ENCODE results near the gene LAYN. TPM values are rescaled to one million over a fixed set of nuclear protein-coding genes. Genes with fewer than 3 reads are reported as not detected.
A peak's percentile ranks its signal among the peaks of the same experiment; 100 is the strongest.

LAYN gene
- 1 to 10 TPM in 1 of 3 donors, under 1 TPM in 1, not detected in 1; 0.94 to 1.8 TPM for total RNA-seq
- total RNA-seq (2013), result 0.43 TPM

DNA sequence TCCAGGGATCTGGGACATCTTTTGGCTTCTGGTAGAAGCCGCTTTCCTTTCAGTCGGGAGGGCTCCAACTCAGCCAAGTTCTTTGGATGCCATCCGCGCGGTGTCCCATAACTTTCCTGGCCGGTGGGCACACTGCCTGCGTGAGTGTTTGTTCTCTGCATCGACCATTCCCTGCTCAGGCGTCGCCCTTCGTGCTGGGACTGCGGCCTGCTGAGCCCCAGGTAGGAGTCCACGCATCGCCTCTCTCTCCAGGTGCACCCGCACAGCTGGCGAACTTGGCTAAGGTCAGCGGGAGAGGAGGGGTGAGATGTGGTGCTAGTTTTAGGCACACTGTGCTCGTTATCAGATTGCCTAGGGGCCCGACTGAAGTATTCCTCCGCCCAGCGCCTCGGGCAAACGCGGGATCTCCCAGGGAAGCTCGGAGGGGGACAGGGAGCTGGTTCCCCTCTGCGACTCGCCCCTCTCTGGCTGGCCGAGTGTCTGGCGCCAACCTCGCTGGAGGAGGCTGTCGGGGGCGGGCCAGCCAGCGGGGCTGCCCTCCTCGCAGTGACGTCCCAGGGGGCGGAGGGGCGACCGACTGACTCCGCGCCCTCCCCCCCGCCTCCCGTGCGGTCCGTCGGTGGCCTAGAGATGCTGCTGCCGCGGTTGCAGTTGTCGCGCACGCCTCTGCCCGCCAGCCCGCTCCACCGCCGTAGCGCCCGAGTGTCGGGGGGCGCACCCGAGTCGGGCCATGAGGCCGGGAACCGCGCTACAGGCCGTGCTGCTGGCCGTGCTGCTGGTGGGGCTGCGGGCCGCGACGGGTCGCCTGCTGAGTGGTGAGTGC, at the start of gene LAYN:
LAYN (plus strand) TSS at position 607 of the 823 bp plus-strand sequence; CDS start at position 731, 124 bp downstream.
- Mint-ChIP-seq H3K9me3 (no peaks in the 10 kb centered on the region), H3K27me3 (ENCODE audit: low read depth in 2 of 2) (peaks cover 50 to 88% of the 10 kb centered on the region in 2 donors), H3K4me1 (peaks cover 24 to 30% of the 10 kb centered on the region in 2 donors), H3K27ac (peak within 1 kb of the TSS in 1 of 2 donors; percentile 64), H3K4me3 (peak within 1 kb of the TSS; percentile 88), H3K36me3 (no peaks in the 10 kb centered on the region)
- Histone ChIP-seq H3K27ac (ENCODE audit: low read length) (no peak within 1 kb of the TSS), H3K4me1 (ENCODE audit: control insufficient read depth, insufficient read depth, low read length) (peaks cover 34% of the 10 kb centered on the region), H3K27me3 (ENCODE audit: control insufficient read depth, insufficient read depth, low read length) (peaks cover 24% of the 10 kb centered on the region), H3K4me3 (ENCODE audit: low read length) (peak within 1 kb of the TSS; percentile 20), H3K9me3 (ENCODE audit: control insufficient read depth, insufficient read depth, low read length) (no peaks in the 10 kb centered on the region), H3K36me3 (ENCODE audit: control insufficient read depth, insufficient read depth, low read length) (no peaks in the 10 kb centered on the region)
- ATAC-seq (peak; percentile 58 to 79 (median 68)), DNase-seq (peak; percentile 47 to 57)
- TF ChIP-seq, protein P1, sequence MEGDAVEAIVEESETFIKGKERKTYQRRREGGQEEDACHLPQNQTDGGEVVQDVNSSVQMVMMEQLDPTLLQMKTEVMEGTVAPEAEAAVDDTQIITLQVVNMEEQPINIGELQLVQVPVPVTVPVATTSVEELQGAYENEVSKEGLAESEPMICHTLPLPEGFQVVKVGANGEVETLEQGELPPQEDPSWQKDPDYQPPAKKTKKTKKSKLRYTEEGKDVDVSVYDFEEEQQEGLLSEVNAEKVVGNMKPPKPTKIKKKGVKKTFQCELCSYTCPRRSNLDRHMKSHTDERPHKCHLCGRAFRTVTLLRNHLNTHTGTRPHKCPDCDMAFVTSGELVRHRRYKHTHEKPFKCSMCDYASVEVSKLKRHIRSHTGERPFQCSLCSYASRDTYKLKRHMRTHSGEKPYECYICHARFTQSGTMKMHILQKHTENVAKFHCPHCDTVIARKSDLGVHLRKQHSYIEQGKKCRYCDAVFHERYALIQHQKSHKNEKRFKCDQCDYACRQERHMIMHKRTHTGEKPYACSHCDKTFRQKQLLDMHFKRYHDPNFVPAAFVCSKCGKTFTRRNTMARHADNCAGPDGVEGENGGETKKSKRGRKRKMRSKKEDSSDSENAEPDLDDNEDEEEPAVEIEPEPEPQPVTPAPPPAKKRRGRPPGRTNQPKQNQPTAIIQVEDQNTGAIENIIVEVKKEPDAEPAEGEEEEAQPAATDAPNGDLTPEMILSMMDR (IDR thresholded peaks at IDR 0.05), result no peak
- 10% methylated on average over 70 of the region's 70 CpGs for WGBS (ENCODE audit: insufficient coverage)
- intact Hi-C loops (cut with micrococcal nuclease), result no loop called here

GRCh38 chr11:111494040-111494439, 46.5 kb upstream of the LAYN start:
- Histone ChIP-seq H3K4me3 (ENCODE audit: low read length) (no peak overlapping the region), H3K9me3 (ENCODE audit: control insufficient read depth, insufficient read depth, low read length) (no peaks in the 10 kb centered on the region), H3K27me3 (ENCODE audit: control insufficient read depth, insufficient read depth, low read length) (no peaks in the 10 kb centered on the region), H3K27ac (ENCODE audit: low read length) (no peak overlapping the region), H3K4me1 (ENCODE audit: control insufficient read depth, insufficient read depth, low read length) (no peaks in the 10 kb centered on the region), H3K36me3 (ENCODE audit: control insufficient read depth, insufficient read depth, low read length) (no peaks in the 10 kb centered on the region)
- WGBS (ENCODE audit: insufficient coverage), result 78% methylated on average over 1 of the region's 1 CpG
- no peak overlapping the region for H3K4me3 Mint-ChIP-seq
- H3K4me1 Mint-ChIP-seq, result no peaks in the 10 kb centered on the region
- DNase-seq, result no peak
- no peak for ATAC-seq
- intact Hi-C loops (cut with micrococcal nuclease), result no loop called here
- TF ChIP-seq, protein P1 (IDR thresholded peaks at IDR 0.05), result no peak
- H3K9me3 Mint-ChIP-seq, result no peaks in the 10 kb centered on the region
- H3K36me3 Mint-ChIP-seq, result no peaks in the 10 kb centered on the region
- H3K27ac Mint-ChIP-seq, result no peak overlapping the region
- peaks cover 18 to 54% of the 10 kb centered on the region in 2 donors for H3K27me3 Mint-ChIP-seq (ENCODE audit: low read depth in 2 of 2)

GRCh38 chr11:111499483-111499882, 41.0 kb upstream of the LAYN start:
- intact Hi-C loops (cut with micrococcal nuclease), result no loop called here
- peaks cover 2% of the 10 kb centered on the region for H3K27me3 ChIP-seq (ENCODE audit: control insufficient read depth, insufficient read depth, low read length)
- no peaks in the 10 kb centered on the region for H3K36me3 Mint-ChIP-seq
- ATAC-seq, result no peak
- no peaks in the 10 kb centered on the region for H3K36me3 ChIP-seq (ENCODE audit: control insufficient read depth, insufficient read depth, low read length)
- no peaks in the 10 kb centered on the region for H3K9me3 Mint-ChIP-seq
- peaks cover 27 to 51% of the 10 kb centered on the region in 2 donors for H3K27me3 Mint-ChIP-seq (ENCODE audit: low read depth in 2 of 2)
- no peak overlapping the region for H3K4me3 ChIP-seq (ENCODE audit: low read length)
- TF ChIP-seq, protein P1 (IDR thresholded peaks at IDR 0.05), result no peak
- no peaks in the 10 kb centered on the region for H3K9me3 ChIP-seq (ENCODE audit: control insufficient read depth, insufficient read depth, low read length)
- no peak overlapping the region for H3K27ac ChIP-seq (ENCODE audit: low read length)
- H3K4me1 Mint-ChIP-seq, result no peaks in the 10 kb centered on the region
- no peak overlapping the region for H3K4me3 Mint-ChIP-seq
- H3K27ac Mint-ChIP-seq, result no peak overlapping the region
- WGBS (ENCODE audit: insufficient coverage), result 94% methylated on average over 4 of the region's 5 CpGs
- no peak for DNase-seq
- no peaks in the 10 kb centered on the region for H3K4me1 ChIP-seq (ENCODE audit: control insufficient read depth, insufficient read depth, low read length)

Measured in natural killer cell (primary cell).